Measurements from ENCODE around the gene BCL2L11. TPM values are rescaled to one million over a fixed set of nuclear protein-coding genes. Genes with fewer than 3 reads are reported as not detected.

BCL2L11 gene
- total and polyA plus RNA-seq, 9 of the 15 experiments (the other 6 are each of a cell fraction or from before 2014, with no cell fraction given): 2.2 to 18.8 (median 5.0) TPM

DNA sequence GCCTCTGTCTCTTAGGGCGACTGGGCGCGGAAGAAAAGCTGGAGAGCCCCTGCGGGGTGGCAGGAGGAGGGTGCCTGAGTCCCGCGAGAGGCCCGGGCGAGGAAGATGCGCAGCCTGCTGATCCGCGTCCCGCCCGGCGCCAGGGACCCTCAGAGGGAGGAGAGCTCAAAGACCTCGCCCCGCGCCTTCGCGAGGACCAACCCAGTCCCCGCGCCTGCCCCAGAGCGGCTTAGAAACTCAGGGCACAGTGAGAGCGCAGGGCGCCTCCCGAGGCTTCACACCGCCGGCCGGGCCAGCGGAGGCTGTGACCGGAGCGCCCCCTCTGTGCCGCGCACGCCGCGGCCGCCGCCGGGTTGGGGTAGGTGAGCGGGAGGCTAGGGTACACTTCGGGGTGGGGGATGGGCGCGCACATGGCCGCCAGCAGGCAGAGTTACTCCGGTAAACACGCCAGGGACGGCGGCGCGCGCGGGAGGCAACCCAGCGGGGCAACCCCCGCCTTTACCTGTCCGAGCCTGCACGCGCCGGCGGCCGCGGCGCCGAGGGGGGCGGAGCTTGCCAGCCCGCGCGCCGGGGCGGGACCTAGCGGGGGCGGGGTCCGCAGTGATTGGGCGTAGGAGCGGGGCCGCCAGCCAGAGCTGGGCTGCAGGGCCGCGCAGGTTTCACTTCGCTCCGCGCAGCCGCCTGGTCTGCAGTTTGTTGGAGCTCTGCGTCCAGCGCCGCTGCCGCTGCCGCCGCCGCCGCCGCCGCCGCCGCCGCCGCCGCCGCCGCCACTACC lies at the start of gene BCL2L11 (continued):
- TF ChIP-seq, protein P1, sequence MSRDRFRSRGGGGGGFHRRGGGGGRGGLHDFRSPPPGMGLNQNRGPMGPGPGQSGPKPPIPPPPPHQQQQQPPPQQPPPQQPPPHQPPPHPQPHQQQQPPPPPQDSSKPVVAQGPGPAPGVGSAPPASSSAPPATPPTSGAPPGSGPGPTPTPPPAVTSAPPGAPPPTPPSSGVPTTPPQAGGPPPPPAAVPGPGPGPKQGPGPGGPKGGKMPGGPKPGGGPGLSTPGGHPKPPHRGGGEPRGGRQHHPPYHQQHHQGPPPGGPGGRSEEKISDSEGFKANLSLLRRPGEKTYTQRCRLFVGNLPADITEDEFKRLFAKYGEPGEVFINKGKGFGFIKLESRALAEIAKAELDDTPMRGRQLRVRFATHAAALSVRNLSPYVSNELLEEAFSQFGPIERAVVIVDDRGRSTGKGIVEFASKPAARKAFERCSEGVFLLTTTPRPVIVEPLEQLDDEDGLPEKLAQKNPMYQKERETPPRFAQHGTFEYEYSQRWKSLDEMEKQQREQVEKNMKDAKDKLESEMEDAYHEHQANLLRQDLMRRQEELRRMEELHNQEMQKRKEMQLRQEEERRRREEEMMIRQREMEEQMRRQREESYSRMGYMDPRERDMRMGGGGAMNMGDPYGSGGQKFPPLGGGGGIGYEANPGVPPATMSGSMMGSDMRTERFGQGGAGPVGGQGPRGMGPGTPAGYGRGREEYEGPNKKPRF (IDR thresholded peaks at IDR 0.05; ENCODE audit: low read depth, low read length): no peak
- TF ChIP-seq SP1 (CRISPR knock-in tag; IDR thresholded peaks at IDR 0.05) (peak; percentile 60; the same call in 1 of the 2 replicates), ZNF445 (CRISPR knock-in tag; IDR thresholded peaks at IDR 0.05; ENCODE audit: low read depth) (no peak), ZNF263 (CRISPR knock-in tag; IDR thresholded peaks at IDR 0.05; ENCODE audit: borderline replicate concordance) (no peak), EP300 (IDR thresholded peaks at IDR 0.05; ENCODE audit: low read length) (no peak), POLR2B (IDR thresholded peaks at IDR 0.05; ENCODE audit: low read depth, partially characterized antibody) (peak; percentile 48), ILK (tag; IDR thresholded peaks at IDR 0.05; ENCODE audit: borderline replicate concordance, low read depth) (no peak), ZBTB1 (CRISPR knock-in tag; IDR thresholded peaks at IDR 0.05; ENCODE audit: borderline replicate concordance, low read depth) (peak; percentile 17), NFIC (IDR thresholded peaks at IDR 0.05) (0 out of 2 replicates have a peak, but pooled peaks have one; percentile 22), PTBP1 (IDR thresholded peaks at IDR 0.05; ENCODE audit: low read depth, low read length) (no peak)
- TF ChIP-seq, protein P2, sequence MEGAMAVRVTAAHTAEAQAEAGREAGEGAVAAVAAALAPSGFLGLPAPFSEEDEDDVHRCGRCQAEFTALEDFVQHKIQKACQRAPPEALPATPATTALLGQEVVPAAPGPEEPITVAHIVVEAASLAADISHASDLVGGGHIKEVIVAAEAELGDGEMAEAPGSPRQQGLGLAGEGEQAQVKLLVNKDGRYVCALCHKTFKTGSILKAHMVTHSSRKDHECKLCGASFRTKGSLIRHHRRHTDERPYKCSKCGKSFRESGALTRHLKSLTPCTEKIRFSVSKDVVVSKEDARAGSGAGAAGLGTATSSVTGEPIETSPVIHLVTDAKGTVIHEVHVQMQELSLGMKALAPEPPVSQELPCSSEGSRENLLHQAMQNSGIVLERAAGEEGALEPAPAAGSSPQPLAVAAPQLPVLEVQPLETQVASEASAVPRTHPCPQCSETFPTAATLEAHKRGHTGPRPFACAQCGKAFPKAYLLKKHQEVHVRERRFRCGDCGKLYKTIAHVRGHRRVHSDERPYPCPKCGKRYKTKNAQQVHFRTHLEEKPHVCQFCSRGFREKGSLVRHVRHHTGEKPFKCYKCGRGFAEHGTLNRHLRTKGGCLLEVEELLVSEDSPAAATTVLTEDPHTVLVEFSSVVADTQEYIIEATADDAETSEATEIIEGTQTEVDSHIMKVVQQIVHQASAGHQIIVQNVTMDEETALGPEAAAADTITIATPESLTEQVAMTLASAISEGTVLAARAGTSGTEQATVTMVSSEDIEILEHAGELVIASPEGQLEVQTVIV (CRISPR knock-in tag; IDR thresholded peaks at IDR 0.05; ENCODE audit: borderline replicate concordance): no peak
- TF ChIP-seq, protein P3, sequence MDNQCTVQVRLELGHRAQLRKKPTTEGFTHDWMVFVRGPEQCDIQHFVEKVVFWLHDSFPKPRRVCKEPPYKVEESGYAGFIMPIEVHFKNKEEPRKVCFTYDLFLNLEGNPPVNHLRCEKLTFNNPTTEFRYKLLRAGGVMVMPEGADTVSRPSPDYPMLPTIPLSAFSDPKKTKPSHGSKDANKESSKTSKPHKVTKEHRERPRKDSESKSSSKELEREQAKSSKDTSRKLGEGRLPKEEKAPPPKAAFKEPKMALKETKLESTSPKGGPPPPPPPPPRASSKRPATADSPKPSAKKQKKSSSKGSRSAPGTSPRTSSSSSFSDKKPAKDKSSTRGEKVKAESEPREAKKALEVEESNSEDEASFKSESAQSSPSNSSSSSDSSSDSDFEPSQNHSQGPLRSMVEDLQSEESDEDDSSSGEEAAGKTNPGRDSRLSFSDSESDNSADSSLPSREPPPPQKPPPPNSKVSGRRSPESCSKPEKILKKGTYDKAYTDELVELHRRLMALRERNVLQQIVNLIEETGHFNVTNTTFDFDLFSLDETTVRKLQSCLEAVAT (IDR thresholded peaks at IDR 0.05): no peak
- TF ChIP-seq, protein P4, sequence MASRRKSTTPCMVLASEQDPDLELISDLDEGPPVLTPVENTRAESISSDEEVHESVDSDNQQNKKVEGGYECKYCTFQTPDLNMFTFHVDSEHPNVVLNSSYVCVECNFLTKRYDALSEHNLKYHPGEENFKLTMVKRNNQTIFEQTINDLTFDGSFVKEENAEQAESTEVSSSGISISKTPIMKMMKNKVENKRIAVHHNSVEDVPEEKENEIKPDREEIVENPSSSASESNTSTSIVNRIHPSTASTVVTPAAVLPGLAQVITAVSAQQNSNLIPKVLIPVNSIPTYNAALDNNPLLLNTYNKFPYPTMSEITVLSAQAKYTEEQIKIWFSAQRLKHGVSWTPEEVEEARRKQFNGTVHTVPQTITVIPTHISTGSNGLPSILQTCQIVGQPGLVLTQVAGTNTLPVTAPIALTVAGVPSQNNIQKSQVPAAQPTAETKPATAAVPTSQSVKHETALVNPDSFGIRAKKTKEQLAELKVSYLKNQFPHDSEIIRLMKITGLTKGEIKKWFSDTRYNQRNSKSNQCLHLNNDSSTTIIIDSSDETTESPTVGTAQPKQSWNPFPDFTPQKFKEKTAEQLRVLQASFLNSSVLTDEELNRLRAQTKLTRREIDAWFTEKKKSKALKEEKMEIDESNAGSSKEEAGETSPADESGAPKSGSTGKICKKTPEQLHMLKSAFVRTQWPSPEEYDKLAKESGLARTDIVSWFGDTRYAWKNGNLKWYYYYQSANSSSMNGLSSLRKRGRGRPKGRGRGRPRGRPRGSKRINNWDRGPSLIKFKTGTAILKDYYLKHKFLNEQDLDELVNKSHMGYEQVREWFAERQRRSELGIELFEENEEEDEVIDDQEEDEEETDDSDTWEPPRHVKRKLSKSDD (conservative IDR thresholded peaks at IDR 0.05; ENCODE audit: low read length): no peak
- TF ChIP-seq, protein P5, sequence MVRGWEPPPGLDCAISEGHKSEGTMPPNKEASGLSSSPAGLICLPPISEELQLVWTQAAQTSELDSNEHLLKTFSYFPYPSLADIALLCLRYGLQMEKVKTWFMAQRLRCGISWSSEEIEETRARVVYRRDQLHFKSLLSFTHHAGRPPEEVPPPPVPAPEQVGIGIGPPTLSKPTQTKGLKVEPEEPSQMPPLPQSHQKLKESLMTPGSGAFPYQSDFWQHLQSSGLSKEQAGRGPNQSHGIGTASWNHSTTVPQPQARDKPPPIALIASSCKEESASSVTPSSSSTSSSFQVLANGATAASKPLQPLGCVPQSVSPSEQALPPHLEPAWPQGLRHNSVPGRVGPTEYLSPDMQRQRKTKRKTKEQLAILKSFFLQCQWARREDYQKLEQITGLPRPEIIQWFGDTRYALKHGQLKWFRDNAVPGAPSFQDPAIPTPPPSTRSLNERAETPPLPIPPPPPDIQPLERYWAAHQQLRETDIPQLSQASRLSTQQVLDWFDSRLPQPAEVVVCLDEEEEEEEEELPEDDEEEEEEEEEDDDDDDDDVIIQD (CRISPR knock-in tag; IDR thresholded peaks at IDR 0.05): no peak
